IPS-11a (cell line): Measurements from ENCODE around the gene GREB1.

ENCODE experiments used
- H3K4me3 ChIP-seq: one replicate; pipeline ENCODE4 v1.5.1; 2013; ENCODE audit warnings: low read depth, low read length, control low read depth

The GREB1 gene

DNA sequence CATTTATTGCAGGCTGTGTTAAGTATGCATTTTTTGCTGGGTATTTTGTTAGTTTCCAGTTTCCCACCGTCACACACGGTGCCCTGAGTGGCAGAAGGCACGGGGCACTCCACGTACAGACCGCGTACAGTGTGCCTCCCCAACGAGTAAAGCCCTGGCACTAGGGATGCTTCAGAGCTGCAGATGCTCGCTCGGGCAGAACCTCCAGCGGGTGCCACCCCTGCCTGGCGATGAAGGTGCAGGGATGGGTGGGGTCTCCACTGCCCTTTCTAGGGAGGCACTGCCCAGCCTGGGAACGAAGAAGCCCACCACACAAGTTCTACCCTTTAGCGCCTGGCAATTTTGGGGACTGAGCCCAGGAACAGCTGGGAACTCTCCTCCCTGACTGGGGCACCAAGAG is 4.1 kb downstream of the GREB1 start:
- H3K4me3 ChIP-seq: no peak overlapping the region

DNA sequence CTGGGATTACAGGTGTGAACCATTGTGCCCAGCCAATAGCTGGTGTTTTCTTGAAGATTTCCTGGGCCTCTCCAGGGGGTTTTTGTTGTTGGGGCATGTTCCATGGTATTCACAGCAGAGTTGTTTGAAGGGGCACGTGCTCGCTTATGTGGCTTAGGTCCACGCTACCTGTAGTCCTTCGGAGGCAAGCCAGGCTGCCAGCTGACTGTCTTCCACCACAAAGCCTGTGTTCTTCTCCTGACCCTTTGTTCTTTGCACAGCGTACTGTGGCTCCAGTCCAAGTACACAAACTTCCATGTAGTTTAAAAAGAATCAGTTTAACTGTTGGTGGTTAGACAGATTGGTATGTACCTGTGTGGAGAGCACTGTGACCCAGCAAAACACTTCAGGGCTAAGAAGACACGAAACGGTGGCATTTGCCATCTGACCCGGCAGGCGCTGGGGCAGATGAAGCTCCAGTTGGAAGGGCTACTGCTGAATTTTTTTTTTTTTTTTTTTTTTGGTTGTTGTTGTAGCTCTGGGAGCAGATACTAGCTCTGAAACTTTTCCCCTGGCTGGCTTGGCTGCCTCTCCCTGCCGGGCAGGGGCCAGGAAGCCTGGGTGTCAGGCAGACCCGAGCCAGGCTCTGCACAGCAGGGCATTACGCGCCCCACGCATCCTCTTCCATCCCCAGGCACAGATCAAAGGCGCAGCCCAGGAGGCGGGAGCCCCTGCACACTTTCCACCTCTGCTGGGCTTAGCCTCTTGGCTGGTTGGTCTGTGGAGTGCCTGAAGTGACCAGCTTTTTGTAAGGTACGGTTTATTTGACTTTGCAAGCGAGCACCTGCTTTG is 5.7 kb downstream of the GREB1 start:
- H3K4me3 ChIP-seq: no peak overlapping the region

DNA sequence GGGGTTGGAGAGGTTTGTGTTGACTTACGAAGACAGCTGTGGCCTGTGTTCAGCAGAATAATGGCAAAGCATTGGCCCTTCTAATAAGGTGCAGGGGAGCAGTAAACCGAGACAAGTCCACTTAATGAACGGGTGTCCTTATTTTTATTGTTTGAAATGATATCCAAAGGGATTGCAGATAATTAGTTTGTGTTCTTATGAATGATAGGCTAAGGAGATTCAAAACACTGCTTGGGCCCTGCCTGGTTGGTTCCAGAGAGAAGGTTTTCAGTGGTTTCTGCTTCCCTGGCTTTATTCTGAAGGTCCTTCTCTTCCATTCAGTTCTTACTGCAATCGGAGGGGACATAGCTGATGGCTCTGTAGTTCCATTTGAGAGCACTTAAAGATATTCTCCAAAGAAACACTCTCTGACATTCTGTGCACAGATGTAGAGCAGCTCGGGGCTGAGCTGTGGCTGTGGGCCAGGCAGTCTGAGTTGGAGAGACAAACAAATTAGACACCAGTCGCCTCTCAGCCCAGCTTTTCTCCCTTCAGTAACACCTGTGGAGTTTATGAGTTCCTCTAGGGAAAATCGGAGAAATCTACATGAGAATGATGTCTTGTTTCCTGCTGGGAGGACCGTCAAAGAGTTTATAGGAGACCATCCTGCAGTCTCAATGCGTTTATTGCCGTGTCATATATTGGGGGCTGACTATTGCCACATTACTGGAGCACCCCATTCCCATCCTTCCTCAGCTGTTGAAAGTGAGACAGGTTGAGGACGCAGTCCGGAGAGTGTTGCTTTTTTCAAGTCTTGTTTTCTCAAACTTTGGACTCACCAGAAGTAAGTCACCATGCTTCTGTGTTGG is 6.5 kb downstream of the GREB1 start:
- H3K4me3 ChIP-seq: no peak overlapping the region

DNA sequence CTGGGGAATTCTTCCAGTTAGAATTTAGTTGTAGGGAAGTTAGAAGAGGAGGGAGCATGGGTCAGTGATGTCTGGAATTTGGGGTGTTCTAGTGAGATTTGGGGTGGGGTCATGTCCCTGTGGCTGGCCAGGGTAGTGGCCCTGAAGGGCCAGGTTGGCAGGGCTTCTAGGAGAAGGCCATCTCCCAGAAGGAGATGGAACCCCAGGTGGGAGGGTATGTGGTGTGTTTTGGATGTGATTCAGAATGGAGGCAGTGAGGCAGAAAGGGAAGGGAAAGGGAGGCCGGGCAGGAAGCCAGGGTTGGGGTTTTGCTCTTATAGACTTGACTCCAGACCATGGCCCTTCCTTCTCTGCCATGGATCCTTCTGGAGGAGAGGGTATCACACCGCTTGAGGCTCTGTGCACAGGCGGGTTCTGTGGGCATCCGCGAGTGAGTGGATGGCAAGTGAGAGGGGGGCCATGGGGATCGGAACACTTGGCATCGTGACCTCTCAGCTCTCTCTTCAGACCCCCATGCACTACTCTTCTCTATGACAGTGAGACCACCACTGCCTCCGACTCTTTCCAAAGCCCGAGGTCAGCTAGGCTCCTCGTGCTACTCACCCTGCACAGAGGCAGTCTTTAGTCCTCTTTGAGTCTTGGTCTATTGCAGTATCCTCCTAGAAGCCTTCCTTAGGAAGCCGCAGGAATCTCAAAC is 7.3 kb downstream of the GREB1 start:
- H3K4me3 ChIP-seq: no peak overlapping the region

DNA sequence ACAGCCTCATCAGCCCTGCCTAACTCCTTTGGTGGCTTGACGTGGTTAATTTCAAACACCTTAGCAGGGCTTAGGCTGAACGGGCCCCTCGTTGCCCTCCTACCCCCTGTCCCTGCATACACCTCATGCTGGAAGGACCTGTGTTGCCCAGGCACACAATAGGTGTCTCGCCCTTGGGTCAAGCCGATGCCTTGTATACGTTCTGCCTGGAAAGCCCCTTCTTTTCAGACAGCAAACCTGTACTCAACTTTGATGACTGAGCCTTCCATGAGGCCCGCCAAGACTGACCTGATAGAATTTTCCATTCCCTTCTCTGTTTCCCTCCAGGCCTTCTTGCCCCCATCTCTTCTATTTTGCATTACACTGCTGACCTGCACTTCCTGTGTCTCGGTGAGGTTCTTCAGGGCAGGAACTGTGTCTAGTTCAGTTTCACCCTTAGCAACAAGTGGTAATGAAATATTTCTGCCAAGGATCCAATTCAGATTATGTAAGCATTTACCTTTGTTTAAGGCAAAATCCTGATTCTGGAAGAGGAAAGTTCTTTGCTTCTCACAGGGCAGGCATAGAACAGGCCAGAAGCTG is 7.9 kb downstream of the GREB1 start:
- no peak overlapping the region for H3K4me3 ChIP-seq

DNA sequence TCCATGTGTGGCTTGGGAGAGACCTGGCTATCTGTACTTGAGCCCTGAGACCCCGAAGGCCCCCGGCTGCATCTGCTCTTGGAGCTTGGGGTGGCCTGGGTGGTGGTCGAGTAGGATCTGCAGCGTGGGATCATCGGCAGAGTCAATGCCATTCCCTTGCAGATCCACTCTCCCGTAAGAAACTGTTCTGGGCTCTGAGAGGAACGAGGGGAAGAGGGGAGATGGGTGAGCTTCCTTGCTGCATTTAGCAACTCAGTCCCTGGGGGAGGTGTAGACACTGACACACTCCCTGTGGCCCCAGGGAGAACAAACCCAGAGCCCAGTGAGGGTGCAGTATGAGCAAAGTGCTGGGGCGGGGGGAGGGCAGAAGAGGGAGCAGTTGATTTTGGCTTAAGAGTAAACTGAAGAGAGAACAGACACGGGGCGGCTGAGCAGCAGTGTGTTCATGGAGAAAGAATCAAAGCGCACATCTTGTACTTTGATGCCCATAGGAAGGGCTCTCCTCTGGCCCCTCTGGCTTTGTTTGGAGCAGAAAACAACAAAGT is 8.5 kb downstream of the GREB1 start:
- H3K4me3 ChIP-seq: no peak overlapping the region

DNA sequence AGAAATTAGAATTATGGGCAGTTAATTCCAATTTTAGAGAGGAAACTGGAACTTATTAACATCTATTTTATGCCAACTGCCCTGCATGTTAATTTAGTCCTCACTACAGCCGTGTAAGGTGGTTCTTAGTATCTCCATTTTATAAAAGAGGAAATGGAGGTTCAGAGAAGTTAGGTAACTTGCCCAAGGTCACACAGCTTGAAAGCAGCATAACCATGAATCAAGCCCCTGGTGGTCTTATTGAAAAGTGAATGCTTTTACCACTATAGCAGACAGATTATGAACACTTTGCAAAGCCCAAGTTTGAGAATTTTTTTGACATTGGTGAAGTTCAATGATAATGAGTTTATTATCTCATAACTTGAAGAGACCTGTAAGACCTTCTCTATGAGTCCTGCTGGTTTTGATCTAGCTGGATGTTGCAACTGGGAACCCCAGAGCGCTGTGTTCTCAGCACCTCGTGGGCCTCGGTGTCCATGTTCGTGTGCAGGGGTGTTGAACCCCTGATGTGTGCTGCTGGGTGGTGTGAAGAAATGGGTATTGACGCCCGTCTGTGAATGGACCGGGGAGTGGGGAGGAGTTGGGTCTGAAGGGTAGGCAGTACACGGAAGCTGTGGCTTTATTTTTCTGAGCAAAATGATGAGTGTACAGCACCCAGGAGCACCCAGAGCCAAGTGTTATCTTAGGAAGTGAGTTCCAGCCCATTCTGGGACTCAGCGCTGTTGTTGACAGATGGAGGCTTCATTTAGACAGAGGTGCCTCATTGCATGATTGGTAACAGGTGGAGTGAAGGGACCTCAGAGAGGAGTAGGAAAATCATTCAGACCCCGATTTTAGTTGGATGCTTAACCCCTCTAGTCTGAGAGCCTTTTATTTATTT is 9.7 kb downstream of the GREB1 start:
- H3K4me3 ChIP-seq: no peak overlapping the region

DNA sequence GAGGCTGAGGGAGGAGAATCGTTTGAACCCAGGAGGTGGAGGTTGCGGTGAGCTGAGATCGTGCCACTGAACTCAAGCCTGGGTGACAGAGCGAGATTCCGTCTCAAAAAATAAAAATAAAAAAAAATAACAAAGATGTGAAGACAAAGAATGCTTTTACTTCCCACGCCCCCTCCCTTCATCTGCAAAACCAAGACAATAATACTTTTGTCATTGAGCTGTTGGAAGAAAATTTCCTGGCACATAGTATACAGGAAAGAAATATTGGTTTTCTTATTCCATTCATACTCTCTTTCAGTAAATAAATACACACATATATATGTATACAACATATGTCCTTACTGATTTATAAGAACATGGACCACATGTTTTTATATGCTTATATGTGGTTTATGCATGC is 12.2 kb downstream of the GREB1 start:
- no peak overlapping the region for H3K4me3 ChIP-seq

DNA sequence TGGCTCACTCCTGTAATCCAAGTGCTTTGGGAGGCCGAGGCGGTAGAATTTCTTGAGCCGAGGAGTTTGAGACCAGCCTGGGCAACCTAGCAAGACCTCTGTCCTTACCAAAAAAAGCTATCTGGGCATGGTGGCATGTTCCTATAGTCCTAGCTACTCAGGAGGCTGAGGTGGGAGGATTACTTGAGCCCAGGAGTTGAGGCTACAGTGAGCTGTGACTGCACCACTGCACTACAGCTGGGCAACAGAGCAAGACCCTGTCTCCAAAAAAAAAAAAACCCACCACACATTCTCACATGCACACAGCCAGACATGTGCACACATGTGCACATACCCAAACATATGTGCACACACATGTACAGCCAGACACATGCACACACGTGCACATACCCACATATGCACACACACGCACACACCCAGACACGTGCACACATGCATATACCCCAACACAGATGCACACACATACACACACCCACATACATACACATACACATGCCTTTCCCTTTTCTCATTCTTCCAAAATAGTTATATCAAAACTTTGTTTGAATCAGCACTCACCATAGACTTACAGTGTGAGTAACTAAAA is 14.2 kb downstream of the GREB1 start:
- no peak overlapping the region for H3K4me3 ChIP-seq

DNA sequence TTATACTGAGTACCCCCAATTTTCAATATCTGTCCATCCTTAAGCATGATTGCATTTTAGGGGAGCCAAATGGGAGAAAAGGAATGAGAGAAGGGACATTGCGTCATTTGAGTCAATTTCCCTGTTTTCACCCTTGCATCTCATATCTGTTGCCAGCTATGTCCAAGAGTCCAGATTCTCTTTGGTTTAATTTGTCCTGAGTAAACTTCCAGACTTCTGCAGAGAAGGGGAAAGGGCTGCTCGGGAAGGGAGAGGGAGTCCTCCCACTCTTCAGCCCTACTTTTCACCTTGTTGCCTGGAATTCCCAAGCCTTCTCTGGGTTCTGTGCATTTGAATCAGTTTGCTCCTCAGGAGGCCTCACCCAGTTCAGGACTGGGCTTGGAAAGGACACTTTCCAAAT is 16.5 kb downstream of the GREB1 start:
- no peak overlapping the region for H3K4me3 ChIP-seq

DNA sequence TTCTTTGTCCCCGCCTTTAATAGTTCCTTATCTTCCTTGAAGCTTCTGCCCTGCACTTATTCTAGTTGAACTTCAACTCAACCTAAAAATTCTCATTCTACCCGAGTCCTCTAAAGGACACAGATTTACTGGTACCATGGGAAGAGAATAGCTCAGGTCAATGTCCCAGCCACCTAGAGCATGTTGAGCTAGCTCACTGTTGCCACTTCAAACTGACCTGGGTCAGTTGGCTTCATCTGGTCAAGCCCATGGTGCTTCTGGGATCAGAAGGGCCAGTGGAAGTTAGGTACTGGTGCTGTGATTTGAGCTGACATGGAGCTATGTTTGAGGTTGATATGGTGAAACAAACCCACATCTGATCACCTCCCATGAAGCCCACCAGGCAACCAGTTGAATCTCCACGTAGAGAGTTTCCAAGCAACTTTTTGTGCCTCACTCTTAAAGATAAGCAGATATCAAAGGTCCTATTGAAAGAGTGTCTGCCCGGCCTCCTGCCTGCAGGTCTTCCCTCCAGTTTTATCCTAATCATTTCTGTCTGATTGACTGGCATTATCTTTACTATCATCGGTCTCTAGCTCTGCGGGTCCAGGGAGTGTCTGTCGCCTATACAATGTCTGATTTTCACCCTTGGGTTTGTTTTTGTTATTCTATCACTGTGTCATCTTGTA is 17.2 kb downstream of the GREB1 start:
- H3K4me3 ChIP-seq: no peak overlapping the region

DNA sequence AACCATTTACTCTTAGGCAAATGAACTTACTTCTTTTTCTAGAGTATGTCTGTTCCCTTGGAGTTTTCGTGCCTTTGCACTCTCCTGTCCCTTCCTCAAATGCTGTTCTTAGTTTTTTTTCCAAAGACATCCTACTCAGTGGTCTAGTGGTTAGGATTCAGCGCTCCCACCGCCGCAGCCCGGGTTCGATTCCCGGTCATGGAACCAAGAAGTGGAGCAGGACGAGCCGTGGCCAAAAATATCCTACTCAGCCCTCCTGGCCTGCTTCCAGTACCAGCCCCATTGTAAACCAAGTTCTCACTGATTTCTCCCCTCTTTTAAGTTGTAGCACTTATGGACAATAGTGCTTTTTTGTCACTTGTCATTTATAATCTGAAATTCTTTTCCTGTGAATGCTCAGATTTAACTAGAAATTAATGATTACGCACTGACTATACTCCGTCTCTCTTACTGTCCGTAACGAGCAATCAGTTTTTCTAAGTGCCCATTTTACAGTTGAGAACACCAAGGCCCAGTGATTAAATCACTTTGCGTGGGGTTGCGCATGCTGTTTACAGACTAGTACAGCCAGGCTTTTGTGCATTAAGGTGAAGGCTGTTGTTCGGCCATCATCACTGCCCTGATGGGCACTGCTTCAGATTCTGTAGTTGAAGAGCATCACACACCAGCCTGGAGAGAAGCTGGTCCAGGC is 17.9 kb downstream of the GREB1 start:
- H3K4me3 ChIP-seq: no peak overlapping the region

DNA sequence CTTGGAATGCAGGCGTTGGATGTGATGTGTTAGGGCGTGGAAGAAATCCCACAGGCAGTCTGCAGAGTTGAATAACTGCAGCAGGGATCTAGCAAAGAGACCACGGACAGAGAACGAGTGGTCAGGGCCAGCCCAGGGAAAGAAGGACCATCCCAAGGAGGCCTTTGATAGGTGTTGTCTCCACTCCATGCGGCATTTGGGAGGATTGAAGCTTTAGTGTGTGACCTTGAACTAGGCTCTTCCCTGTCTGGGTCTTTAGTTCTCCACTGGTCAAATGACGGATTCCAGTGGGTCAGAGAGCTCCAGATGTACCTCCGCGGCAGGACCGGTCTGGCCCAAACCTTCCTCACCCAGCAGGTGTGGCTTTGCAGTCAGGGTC is 18.4 kb downstream of the GREB1 start:
- H3K4me3 ChIP-seq: no peak overlapping the region

DNA sequence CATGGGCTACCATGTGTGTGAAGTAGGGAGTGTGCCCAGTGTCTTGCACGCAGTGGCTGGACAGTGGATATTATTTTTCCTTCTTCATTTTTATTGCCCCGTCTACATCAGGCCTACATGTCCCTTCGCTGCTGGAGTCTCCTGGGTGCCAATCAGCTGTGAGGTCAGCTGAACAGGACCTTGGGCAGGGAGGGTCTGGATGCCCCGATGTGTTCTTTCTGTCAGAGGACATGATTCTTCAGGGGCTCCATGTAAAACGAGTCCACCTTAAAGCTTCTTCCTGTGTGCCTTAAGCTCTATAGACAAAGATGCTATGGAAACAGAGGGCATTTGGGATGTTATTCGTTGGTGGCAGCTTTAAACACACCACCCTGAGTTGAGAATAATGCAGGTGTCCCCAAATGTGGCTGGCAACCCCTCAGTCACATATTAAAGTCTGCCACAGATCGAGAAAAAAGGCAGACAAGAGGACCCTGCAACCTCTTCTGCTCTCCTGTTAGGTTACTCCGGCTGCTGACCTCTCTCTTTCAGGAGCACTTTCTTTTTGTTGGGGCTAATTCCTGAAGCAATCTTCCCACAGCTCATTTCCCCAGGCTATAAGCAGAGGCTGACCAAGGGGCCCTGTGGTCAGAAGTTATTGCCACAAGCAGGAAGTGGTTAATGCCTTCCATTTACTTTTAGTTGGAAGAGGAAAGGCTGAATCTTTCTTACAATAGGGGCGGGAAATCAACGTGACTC is 20.0 kb downstream of the GREB1 start:
- H3K4me3 ChIP-seq: no peak overlapping the region

DNA sequence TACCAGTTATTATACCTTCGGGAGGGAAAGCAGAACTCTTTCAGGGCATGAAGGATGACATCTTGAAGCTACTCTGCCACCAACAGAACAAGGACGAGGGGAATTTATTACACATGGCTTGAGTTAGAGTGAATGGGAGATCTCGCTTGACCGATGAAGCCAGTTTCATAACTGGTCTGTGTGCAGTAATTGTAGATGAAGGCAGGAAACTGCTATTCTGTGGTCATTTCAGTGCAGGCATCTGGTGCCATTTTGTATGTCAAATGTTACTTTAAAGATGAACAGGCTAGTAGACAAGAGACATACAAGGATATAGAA is 20.5 kb downstream of the GREB1 start:
- no peak overlapping the region for H3K4me3 ChIP-seq

DNA sequence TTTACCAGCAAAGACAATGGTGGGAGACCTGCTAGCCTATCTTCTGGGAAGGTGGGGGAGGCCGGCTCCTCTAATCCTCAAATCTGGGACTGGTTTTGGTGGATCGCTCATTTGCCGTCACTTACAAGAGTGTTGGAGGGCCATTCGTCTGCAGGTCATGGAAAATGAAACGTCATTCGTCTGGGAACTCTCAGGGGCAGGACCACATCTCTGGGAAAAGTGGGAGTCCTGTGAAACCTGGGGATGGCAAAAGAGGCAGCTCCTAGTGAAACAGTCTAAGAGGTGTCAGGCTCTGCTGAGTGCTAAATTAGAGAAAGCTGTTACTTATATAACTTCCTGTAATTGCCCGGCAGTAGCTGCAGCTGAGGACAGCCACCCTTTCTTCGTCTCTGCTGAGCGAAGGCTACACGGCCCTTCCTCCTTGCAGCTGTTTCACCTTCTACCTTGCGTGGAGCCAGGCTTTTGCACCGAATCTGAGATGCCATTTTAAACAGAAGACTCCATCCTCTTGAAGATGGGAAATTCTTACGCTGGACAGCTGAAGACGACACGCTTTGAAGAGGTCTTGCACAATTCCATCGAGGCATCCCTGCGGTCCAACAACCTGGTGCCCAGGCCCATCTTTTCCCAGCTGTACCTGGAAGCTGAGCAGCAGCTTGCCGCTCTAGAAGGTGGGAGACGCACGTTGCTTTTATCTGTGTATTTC is 22.4 kb downstream of the GREB1 start:
- no peak overlapping the region for H3K4me3 ChIP-seq

DNA sequence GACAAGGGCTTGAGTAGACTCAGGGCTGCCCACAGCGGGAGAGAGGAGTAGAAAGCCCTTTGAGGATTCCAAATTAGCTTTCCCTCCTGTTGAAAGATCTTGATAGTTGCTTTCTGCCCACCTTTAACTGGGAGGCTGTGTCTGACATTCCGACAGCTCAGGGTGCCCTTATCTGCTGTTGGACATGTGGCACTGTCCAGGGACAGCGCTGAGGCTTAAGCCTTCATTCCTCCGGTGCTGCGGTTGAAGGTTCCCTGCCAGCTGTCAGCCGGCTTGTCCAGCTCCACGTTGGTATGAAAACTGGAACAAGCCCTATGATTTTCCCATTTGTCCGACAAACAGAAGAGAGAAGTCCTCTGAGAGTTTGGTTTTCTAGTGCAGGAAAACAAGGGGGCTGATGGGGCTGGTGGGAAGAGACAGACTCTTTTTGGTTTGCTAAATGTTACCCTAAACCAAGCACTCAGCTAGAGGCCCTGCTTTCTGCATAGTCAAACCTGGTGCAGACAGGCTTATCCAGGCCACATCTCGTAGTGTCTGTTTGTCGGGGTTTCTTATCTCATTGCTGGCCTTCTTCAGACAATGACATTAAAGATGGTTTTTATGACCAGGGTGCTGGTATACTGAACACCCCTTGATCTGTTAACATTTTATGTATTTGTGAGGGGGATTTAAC is 24.5 kb downstream of the GREB1 start:
- H3K4me3 ChIP-seq: no peak overlapping the region
